Left ventricle myocardium inferior (tissue), 1 donor: Measurements from ENCODE around the gene LRRC32. TPM values are rescaled to one million over a fixed set of nuclear protein-coding genes. Genes with fewer than 3 reads are reported as not detected.

ENCODE experiments used
- DNase-seq: peaks from one replicate; pipeline ENCODE4 v3.0.0-alpha.2; 2020
- H3K27ac ChIP-seq: fragments of 200-600 bp; replicated peaks from 2 replicates; pipeline ENCODE4 v1.8.0; 2021
- H3K27me3 ChIP-seq: fragments of 200-600 bp; 2 replicates; pipeline ENCODE4 v1.8.0; 2021; ENCODE audit warnings: low read depth
- H3K36me3 ChIP-seq: fragments of 200-600 bp; 2 replicates; pipeline ENCODE4 v1.8.0; 2021
- H3K4me1 ChIP-seq: fragments of 200-600 bp; 2 replicates; pipeline ENCODE4 v1.8.0; 2021
- H3K4me3 ChIP-seq: fragments of 200-600 bp; 2 replicates; pipeline ENCODE4 v1.8.0; 2021; ENCODE audit warnings: mild to moderate bottlenecking, moderate library complexity
- H3K9me3 ChIP-seq: fragments of 200-600 bp; replicated peaks from 2 replicates; pipeline ENCODE4 v1.8.0; 2021
- CTCF ChIP-seq: fragments of 200-600 bp; IDR thresholded peaks from 2 replicates; pipeline ENCODE4 v1.8.0; 2021; ENCODE audit warnings: antibody characterized with exemption, mild to moderate bottlenecking, borderline replicate concordance
- intact Hi-C: fragments of 100-400 bp; cut with micrococcal nuclease; formaldehyde crosslinking; loops from one replicate; pipeline ENCODE4 v1.11.0; 2022
- total RNA-seq: library from RNA; stranded (reverse); fragmentation: NEBNext Ultra II Directional; extraction: Animal tissue kit (Norgen Biotek cat#: 25700); gene quantifications from one replicate; pipeline ENCODE4 v1.2.1, GENCODE V29; 2021
- donor health status: DM: no; HTN: yes; CAD: no; lungs with severe emphysema.

Gene LRRC32
- total RNA-seq, 1 donor from 2014 or later: 35.1 TPM

GRCh38 chr11:76708972-76709660, 38.6 kb upstream of the LRRC32 start:
- intact Hi-C loops: no loop called here
- Histone ChIP-seq H3K27me3 (no peaks in the 10 kb centered on the region), H3K4me1 (no peaks in the 10 kb centered on the region), H3K4me3 (no peak overlapping the region), H3K9me3 (peaks cover 5% of the 10 kb centered on the region), H3K27ac (no peak overlapping the region), H3K36me3 (no peaks in the 10 kb centered on the region)
- no peak for TF ChIP-seq CTCF
- DNase-seq: no peak

GRCh38 chr11:76707293-76707825, 36.8 kb upstream of the LRRC32 start:
- H3K4me3 ChIP-seq: no peak overlapping the region
- H3K4me1 ChIP-seq: no peaks in the 10 kb centered on the region
- intact Hi-C loops: no loop called here
- H3K36me3 ChIP-seq: no peaks in the 10 kb centered on the region
- no peaks in the 10 kb centered on the region for H3K27me3 ChIP-seq
- no peak for DNase-seq
- peaks cover 5% of the 10 kb centered on the region for H3K9me3 ChIP-seq
- H3K27ac ChIP-seq: no peak overlapping the region
- TF ChIP-seq CTCF: no peak

DNA sequence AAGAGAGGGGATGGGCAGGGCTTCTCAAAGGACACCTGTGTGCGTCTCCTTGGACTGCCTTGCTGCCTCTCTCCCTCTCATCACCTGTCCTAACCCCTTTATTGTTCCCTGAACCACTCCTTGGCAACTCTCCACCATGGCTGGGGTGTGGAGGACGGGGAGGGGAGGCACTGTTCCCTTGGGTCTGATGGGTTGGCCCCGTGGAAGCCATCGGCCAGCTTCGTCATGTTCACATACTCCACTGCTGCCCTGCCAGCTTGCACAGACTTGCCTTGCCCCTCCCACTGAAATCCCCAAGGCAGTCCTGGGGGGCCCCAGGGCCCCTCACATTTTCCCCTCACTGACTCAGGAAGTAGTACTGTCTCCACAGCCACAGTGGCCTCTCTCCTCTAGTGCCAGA, 36.1 kb upstream of the LRRC32 start:
- H3K4me1 ChIP-seq: no peaks in the 10 kb centered on the region
- TF ChIP-seq CTCF: no peak

GRCh38 chr11:76705826-76706225, 35.3 kb upstream of the LRRC32 start:
- H3K36me3 ChIP-seq: no peaks in the 10 kb centered on the region
- peaks cover 5% of the 10 kb centered on the region for H3K9me3 ChIP-seq
- no peak overlapping the region for H3K27ac ChIP-seq
- no peak for DNase-seq
- no peaks in the 10 kb centered on the region for H3K4me1 ChIP-seq
- intact Hi-C loops: no loop called here
- TF ChIP-seq CTCF: no peak
- H3K27me3 ChIP-seq: no peaks in the 10 kb centered on the region
- H3K4me3 ChIP-seq: no peak overlapping the region

More for the DNA sequence above, 36.1 kb upstream of the LRRC32 start:
- no peaks in the 10 kb centered on the region for H3K27me3 ChIP-seq
- no peaks in the 10 kb centered on the region for H3K36me3 ChIP-seq
- H3K27ac ChIP-seq: no peak overlapping the region
- peaks cover 5% of the 10 kb centered on the region for H3K9me3 ChIP-seq
- no peak for DNase-seq
- intact Hi-C loops: no loop called here
- no peak overlapping the region for H3K4me3 ChIP-seq

DNA sequence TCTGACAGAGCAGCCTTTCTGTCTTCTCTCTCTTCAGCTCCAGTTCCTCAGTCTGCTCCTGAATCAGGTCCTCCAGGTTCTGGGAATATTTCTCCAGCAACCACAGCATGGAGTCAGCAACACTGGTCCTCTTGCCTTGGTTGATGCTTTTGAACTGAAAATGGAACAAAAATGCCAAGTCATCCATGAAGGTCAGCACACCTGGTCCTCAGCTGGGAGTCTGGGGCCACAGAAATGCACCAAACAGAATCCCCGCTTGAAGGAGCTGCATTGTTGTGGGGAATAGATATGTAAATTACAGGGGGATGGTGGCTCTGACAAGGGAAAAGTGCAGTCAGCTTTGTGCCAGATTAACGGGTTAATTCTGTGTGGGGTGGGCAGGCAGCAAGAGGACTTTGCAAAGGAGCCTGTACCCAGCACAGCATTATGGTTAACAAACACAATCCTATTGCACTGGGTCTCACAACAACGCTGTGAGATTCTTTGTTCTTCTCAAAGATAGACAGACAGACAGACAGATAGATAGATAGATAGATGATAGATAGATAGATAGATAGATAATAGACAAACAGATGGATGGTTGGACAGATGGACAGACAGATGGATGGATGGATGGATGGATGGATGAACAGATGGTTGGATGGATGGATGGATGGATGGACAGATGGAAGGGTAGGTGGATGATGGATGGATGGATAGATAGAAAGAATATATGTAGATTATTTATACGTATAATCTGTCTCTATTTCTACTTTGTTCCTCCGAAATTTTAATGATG, 33.8 kb upstream of the LRRC32 start:
- Histone ChIP-seq H3K4me3 (no peak overlapping the region), H3K27ac (no peak overlapping the region), H3K9me3 (peaks cover 5% of the 10 kb centered on the region), H3K36me3 (no peaks in the 10 kb centered on the region), H3K4me1 (no peaks in the 10 kb centered on the region), H3K27me3 (no peaks in the 10 kb centered on the region)
- no peak for DNase-seq
- TF ChIP-seq CTCF: no peak
- intact Hi-C loops: no loop called here
